ENCODE results near the gene RNU4-1. TPM values are rescaled to one million over a fixed set of nuclear protein-coding genes. Genes with fewer than 3 reads are reported as not detected.
A peak's percentile ranks its signal among the peaks of the same experiment; 100 is the strongest.
"Not testable (repeated sequence)": the region's sequence is repeated elsewhere in the genome, so short reads cannot be mapped to it uniquely, and the experiment has no call there.

RNU4-1 gene
- polyA plus RNA-seq, 1 experiment, result not detected

- Histone ChIP-seq H3K27me3 (ENCODE audit: control insufficient read depth, insufficient read depth, low read length) (no peaks in the 10 kb centered on the region), H3K4me3 (ENCODE audit: low read depth, low read length) (no peak overlapping the region), H3K27ac (ENCODE audit: low read depth, low read length) (peak overlapping the region; percentile 47), H3K9me3 (ENCODE audit: control insufficient read depth, insufficient read depth, low read length) (no peaks in the 10 kb centered on the region)
- no peak for TF ChIP-seq CTCF (IDR thresholded peaks at IDR 0.05; ENCODE audit: low read depth, low read length)
- ChIA-PET POLR2A (interaction anchor here (2.2 to 3.5 kb wide), 2 partner anchors 19 to 49 kb away, joined by 10 to 20 read pairs; partner anchors contain the start of gene RPLP0), CTCF (interaction anchor here (0.8 to 3.8 kb wide), 6 partner anchors 7 to 49 kb away, joined by 3 to 26 read pairs (median 8); partner anchors contain the start of genes PXN and RPLP0)
- no peak for DNase-seq (ENCODE audit: low read depth, low spot score)
Observed at GRCh38 chr12:120249875-120250795, 42.9 kb downstream of the RNU4-1 start.

DNA sequence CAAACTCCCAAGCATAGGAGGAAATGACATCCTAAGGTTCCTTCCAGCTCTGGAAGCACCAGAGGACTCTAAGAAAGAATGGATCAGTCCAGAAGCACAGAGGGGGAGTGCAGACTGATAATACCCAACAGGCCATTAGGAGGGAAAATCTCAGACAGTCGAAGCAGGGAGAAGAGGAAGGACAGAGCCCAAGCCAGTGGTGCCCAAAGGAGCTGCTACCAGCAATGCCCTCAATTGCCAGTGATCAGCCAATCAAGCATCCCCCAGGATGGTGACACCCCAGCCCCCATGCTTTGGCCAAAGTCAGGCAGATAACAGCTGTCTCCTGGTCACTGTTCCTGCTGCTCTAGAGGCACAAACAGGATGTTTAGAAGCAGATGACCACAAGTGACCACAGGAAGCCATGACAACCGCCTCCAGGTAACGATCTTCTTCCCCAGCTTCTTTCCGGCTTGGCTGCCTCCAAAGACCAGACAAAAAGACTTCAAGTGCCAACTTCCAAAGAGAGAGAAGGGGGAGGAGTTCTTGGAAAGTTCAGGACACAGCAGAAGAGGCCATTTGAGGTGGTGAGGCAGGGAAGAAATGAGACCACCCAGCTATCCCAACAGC, 43.7 kb downstream of the RNU4-1 start:
- Histone ChIP-seq H3K27me3 (ENCODE audit: control insufficient read depth, insufficient read depth, low read length) (no peaks in the 10 kb centered on the region), H3K27ac (ENCODE audit: low read depth, low read length) (peak overlapping the region; percentile 47), H3K4me3 (ENCODE audit: low read depth, low read length) (no peak overlapping the region), H3K9me3 (ENCODE audit: control insufficient read depth, insufficient read depth, low read length) (no peaks in the 10 kb centered on the region)
- POLR2A ChIA-PET, result interaction anchor here (2.2 to 3.5 kb wide), 2 partner anchors 18 to 48 kb away, joined by 10 to 20 read pairs; partner anchors contain the start of gene RPLP0
- CTCF ChIA-PET, result interaction anchor here (0.8 to 3.8 kb wide), 6 partner anchors 8 to 49 kb away, joined by 3 to 26 read pairs (median 8); partner anchors contain the start of genes PXN and RPLP0
- DNase-seq (ENCODE audit: low read depth, low spot score), result no peak
- TF ChIP-seq CTCF (IDR thresholded peaks at IDR 0.05; ENCODE audit: low read depth, low read length), result no peak

- Histone ChIP-seq H3K4me3 (ENCODE audit: low read depth, low read length) (no peak overlapping the region), H3K27ac (ENCODE audit: low read depth, low read length) (peak overlapping the region; percentile 78), H3K9me3 (ENCODE audit: control insufficient read depth, insufficient read depth, low read length) (no peaks in the 10 kb centered on the region), H3K27me3 (ENCODE audit: control insufficient read depth, insufficient read depth, low read length) (no peaks in the 10 kb centered on the region)
- no peak for DNase-seq (ENCODE audit: low read depth, low spot score)
- ChIA-PET POLR2A (interaction anchor here (0.8 to 3.5 kb wide), 7 partner anchors 8 to 47 kb away, joined by 3 to 20 read pairs (median 6); partner anchors contain the start of genes RNU4-2 and RPLP0), CTCF (interaction anchor here (1.8 to 6.1 kb wide), 3 partner anchors 9 to 18 kb away, joined by 4 to 65 read pairs (median 14); partner anchors contain the start of gene PXN)
- TF ChIP-seq CTCF (IDR thresholded peaks at IDR 0.05; ENCODE audit: low read depth, low read length), result no peak
Observed at GRCh38 chr12:120247621-120248030, 45.4 kb downstream of the RNU4-1 start.

- no peak for TF ChIP-seq CTCF (IDR thresholded peaks at IDR 0.05; ENCODE audit: low read depth, low read length)
- POLR2A ChIA-PET, result interaction anchor here (0.6 to 3.5 kb wide), 8 partner anchors 7 to 55 kb away, joined by 3 to 20 read pairs (median 6); partner anchors contain the start of genes RNU4-2, RPLP0 and SIRT4
- no peak for DNase-seq (ENCODE audit: low read depth, low spot score)
- Histone ChIP-seq H3K4me3 (ENCODE audit: low read depth, low read length) (no peak overlapping the region), H3K27me3 (ENCODE audit: control insufficient read depth, insufficient read depth, low read length) (no peaks in the 10 kb centered on the region), H3K27ac (ENCODE audit: low read depth, low read length) (peak overlapping the region; percentile 34), H3K9me3 (ENCODE audit: control insufficient read depth, insufficient read depth, low read length) (no peaks in the 10 kb centered on the region)
- CTCF ChIA-PET, result interaction anchor here (1.0 to 6.1 kb wide), 4 partner anchors 9 to 19 kb away, joined by 3 to 65 read pairs (median 9); partner anchors contain the start of gene PXN
Observed at GRCh38 chr12:120247183-120247582, 45.9 kb downstream of the RNU4-1 start.

DNA sequence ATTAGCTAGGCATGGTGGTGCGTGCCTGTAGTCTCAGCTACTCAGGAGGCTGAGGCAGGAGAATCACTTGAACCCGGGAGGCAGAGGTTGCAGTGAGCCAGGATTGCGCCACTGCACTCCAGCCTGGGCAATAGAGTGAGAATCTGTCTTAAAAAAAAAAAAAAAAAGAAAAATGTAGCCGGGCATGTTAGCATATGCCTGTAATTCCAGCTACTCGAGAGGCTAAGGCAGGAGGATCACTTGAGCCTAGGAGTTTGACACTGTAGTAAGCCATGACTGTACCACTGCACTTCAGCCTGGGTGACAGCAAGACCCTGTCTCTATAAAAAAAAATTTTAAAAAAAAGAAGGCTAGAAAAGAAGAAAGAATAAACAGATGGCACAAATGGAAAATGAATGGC, 46.3 kb downstream of the RNU4-1 start:
- not testable (repeated sequence) for DNase-seq (ENCODE audit: low read depth, low spot score); H3K27me3 ChIP-seq (ENCODE audit: control insufficient read depth, insufficient read depth, low read length); H3K9me3 ChIP-seq (ENCODE audit: control insufficient read depth, insufficient read depth, low read length); H3K4me3 ChIP-seq (ENCODE audit: low read depth, low read length); H3K27ac ChIP-seq (ENCODE audit: low read depth, low read length)
- ChIA-PET POLR2A (interaction anchor here (0.6 to 3.5 kb wide), 5 partner anchors 16 to 55 kb away, joined by 4 to 20 read pairs (median 5); partner anchors contain the start of genes RNU4-1, RNU4-2 and SIRT4), CTCF (interaction anchor here (1.0 to 6.1 kb wide), 4 partner anchors 8 to 19 kb away, joined by 3 to 65 read pairs (median 9); partner anchors contain the start of gene PXN)
